Mammary epithelial cell (primary cell): Measurements from ENCODE around the gene MAP1A.

Experiments used
- EZH2 ChIP-seq: IDR thresholded peaks from 2 replicates; pipeline ENCODE4 v1.6.1; 2012; ENCODE audit warnings: low read length, inconsistent platforms, borderline replicate concordance
- TF ChIP-seq, protein P1 (sequence below), 2 donors: IDR thresholded peaks in 1 of 2; conservative IDR thresholded peaks in 1 of 2; 2 replicates each; pipeline ENCODE4 v1.5.1; 2011 to 2012; ENCODE audit warnings: inconsistent platforms in 2 of 2, low read length in 2 of 2, mild to moderate bottlenecking in 2 of 2, control low read depth in 1 of 2, low read depth in 1 of 2; ENCODE audit not compliant: insufficient read depth in 1 of 2; ENCODE audit errors: extremely low read depth in 1 of 2

- TF ChIP-seq, protein P1, sequence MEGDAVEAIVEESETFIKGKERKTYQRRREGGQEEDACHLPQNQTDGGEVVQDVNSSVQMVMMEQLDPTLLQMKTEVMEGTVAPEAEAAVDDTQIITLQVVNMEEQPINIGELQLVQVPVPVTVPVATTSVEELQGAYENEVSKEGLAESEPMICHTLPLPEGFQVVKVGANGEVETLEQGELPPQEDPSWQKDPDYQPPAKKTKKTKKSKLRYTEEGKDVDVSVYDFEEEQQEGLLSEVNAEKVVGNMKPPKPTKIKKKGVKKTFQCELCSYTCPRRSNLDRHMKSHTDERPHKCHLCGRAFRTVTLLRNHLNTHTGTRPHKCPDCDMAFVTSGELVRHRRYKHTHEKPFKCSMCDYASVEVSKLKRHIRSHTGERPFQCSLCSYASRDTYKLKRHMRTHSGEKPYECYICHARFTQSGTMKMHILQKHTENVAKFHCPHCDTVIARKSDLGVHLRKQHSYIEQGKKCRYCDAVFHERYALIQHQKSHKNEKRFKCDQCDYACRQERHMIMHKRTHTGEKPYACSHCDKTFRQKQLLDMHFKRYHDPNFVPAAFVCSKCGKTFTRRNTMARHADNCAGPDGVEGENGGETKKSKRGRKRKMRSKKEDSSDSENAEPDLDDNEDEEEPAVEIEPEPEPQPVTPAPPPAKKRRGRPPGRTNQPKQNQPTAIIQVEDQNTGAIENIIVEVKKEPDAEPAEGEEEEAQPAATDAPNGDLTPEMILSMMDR (conservative IDR thresholded peaks at IDR 0.05 in 1 of 2, IDR thresholded peaks at IDR 0.05 in 1 of 2; ENCODE audit: extremely low read depth in 1 of 2, insufficient read depth in 1 of 2, low read depth in 1 of 2, low read length in 2 of 2), result no peak
- no peak for TF ChIP-seq EZH2
Observed at GRCh38 chr15:43531018-43531670, 13.7 kb downstream of the MAP1A start.
